ENCODE data around the gene ACVR1. TPM values are rescaled to one million over a fixed set of nuclear protein-coding genes. Genes with fewer than 3 reads are reported as not detected.

Gene ACVR1
- total and polyA plus RNA-seq, 2 experiments from 2014 or later = 8.9 to 21.5 TPM

GRCh38 chr2:157925071-157925470 lies 48.9 kb upstream of the ACVR1 start (continued):
- TF ChIP-seq, protein P1, sequence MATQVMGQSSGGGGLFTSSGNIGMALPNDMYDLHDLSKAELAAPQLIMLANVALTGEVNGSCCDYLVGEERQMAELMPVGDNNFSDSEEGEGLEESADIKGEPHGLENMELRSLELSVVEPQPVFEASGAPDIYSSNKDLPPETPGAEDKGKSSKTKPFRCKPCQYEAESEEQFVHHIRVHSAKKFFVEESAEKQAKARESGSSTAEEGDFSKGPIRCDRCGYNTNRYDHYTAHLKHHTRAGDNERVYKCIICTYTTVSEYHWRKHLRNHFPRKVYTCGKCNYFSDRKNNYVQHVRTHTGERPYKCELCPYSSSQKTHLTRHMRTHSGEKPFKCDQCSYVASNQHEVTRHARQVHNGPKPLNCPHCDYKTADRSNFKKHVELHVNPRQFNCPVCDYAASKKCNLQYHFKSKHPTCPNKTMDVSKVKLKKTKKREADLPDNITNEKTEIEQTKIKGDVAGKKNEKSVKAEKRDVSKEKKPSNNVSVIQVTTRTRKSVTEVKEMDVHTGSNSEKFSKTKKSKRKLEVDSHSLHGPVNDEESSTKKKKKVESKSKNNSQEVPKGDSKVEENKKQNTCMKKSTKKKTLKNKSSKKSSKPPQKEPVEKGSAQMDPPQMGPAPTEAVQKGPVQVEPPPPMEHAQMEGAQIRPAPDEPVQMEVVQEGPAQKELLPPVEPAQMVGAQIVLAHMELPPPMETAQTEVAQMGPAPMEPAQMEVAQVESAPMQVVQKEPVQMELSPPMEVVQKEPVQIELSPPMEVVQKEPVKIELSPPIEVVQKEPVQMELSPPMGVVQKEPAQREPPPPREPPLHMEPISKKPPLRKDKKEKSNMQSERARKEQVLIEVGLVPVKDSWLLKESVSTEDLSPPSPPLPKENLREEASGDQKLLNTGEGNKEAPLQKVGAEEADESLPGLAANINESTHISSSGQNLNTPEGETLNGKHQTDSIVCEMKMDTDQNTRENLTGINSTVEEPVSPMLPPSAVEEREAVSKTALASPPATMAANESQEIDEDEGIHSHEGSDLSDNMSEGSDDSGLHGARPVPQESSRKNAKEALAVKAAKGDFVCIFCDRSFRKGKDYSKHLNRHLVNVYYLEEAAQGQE (IDR thresholded peaks at IDR 0.05; ENCODE audit: unreplicated experiment) = no peak
- TF ChIP-seq, protein P2, sequence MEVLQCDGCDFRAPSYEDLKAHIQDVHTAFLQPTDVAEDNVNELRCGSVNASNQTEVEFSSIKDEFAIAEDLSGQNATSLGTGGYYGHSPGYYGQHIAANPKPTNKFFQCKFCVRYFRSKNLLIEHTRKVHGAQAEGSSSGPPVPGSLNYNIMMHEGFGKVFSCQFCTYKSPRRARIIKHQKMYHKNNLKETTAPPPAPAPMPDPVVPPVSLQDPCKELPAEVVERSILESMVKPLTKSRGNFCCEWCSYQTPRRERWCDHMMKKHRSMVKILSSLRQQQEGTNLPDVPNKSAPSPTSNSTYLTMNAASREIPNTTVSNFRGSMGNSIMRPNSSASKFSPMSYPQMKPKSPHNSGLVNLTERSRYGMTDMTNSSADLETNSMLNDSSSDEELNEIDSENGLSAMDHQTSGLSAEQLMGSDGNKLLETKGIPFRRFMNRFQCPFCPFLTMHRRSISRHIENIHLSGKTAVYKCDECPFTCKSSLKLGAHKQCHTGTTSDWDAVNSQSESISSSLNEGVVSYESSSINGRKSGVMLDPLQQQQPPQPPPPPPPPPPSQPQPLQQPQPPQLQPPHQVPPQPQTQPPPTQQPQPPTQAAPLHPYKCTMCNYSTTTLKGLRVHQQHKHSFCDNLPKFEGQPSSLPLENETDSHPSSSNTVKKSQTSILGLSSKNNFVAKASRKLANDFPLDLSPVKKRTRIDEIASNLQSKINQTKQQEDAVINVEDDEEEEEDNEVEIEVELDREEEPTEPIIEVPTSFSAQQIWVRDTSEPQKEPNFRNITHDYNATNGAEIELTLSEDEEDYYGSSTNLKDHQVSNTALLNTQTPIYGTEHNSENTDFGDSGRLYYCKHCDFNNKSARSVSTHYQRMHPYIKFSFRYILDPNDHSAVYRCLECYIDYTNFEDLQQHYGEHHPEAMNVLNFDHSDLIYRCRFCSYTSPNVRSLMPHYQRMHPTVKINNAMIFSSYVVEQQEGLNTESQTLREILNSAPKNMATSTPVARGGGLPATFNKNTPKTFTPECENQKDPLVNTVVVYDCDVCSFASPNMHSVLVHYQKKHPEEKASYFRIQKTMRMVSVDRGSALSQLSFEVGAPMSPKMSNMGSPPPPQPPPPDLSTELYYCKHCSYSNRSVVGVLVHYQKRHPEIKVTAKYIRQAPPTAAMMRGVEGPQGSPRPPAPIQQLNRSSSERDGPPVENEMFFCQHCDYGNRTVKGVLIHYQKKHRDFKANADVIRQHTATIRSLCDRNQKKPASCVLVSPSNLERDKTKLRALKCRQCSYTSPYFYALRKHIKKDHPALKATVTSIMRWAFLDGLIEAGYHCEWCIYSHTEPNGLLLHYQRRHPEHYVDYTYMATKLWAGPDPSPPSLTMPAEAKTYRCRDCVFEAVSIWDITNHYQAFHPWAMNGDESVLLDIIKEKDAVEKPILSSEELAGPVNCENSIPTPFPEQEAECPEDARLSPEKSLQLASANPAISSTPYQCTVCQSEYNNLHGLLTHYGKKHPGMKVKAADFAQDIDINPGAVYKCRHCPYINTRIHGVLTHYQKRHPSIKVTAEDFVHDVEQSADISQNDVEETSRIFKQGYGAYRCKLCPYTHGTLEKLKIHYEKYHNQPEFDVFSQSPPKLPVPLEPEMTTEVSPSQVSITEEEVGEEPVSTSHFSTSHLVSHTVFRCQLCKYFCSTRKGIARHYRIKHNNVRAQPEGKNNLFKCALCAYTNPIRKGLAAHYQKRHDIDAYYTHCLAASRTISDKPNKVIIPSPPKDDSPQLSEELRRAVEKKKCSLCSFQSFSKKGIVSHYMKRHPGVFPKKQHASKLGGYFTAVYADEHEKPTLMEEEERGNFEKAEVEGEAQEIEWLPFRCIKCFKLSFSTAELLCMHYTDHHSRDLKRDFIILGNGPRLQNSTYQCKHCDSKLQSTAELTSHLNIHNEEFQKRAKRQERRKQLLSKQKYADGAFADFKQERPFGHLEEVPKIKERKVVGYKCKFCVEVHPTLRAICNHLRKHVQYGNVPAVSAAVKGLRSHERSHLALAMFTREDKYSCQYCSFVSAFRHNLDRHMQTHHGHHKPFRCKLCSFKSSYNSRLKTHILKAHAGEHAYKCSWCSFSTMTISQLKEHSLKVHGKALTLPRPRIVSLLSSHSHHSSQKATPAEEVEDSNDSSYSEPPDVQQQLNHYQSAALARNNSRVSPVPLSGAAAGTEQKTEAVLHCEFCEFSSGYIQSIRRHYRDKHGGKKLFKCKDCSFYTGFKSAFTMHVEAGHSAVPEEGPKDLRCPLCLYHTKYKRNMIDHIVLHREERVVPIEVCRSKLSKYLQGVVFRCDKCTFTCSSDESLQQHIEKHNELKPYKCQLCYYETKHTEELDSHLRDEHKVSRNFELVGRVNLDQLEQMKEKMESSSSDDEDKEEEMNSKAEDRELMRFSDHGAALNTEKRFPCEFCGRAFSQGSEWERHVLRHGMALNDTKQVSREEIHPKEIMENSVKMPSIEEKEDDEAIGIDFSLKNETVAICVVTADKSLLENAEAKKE (CRISPR knock-in tag; IDR thresholded peaks at IDR 0.05) = no peak
- TF ChIP-seq EZH2 (IDR thresholded peaks at IDR 0.05; ENCODE audit: low read depth, unreplicated experiment) (no peak), STAT1 (IDR thresholded peaks at IDR 0.05; ENCODE audit: unreplicated experiment) (no peak), JUNB (IDR thresholded peaks at IDR 0.05; ENCODE audit: unreplicated experiment) (no peak), ZNF114 (CRISPR knock-in tag; IDR thresholded peaks at IDR 0.05) (no peak), CREB1 (CRISPR knock-in tag; IDR thresholded peaks at IDR 0.05; ENCODE audit: low read depth) (no peak)

All from GM23338 (cell line).